Hepatocyte (in vitro differentiated cells): ENCODE data around the gene PIK3R1.

ENCODE experiments used
- EZH2phosphoT487 ChIP-seq: fragments of 200-600 bp; sonication (generic); IDR thresholded peaks from one replicate; pipeline ENCODE4 v1.6.1; 2018; ENCODE audit warnings: antibody characterized with exemption, mild to moderate bottlenecking, low read depth, moderate library complexity; ENCODE audit not compliant: unreplicated experiment, severe bottlenecking
- TF ChIP-seq, protein P1 (sequence below): fragments of 200-600 bp; sonication (generic); IDR thresholded peaks from 2 replicates; pipeline ENCODE4 v1.5.1; 2016; ENCODE audit warnings: antibody characterized with exemption, mild to moderate bottlenecking; ENCODE audit not compliant: poor library complexity

DNA sequence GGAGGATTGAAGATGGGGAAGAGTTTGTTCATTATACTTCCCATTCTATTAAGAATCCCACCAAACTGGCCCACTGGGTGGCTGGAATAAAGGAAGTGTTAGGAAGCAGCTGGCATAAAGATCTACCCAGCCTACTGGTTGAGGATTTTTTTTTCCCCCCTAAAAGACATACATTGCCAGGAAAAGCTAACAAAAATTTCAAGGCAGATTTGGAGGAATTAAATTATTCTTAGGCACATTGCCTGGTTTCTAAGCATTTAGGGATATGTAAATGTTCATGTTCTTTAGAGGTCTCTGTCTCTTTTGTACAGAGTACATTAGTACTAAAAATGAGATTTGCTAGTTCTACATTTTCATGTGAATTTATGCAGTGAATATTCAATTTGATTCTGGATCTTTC lies 8.3 kb downstream of the PIK3R1 start:
- TF ChIP-seq, protein P1, sequence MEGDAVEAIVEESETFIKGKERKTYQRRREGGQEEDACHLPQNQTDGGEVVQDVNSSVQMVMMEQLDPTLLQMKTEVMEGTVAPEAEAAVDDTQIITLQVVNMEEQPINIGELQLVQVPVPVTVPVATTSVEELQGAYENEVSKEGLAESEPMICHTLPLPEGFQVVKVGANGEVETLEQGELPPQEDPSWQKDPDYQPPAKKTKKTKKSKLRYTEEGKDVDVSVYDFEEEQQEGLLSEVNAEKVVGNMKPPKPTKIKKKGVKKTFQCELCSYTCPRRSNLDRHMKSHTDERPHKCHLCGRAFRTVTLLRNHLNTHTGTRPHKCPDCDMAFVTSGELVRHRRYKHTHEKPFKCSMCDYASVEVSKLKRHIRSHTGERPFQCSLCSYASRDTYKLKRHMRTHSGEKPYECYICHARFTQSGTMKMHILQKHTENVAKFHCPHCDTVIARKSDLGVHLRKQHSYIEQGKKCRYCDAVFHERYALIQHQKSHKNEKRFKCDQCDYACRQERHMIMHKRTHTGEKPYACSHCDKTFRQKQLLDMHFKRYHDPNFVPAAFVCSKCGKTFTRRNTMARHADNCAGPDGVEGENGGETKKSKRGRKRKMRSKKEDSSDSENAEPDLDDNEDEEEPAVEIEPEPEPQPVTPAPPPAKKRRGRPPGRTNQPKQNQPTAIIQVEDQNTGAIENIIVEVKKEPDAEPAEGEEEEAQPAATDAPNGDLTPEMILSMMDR = no peak
- no peak for TF ChIP-seq EZH2phosphoT487
